HL-60 (cell line): ENCODE measurements around the gene GNG4.

ENCODE experiments used
- DNase-seq, 2 experiments: peaks; one replicate each; pipeline ENCODE4 v3.0.0-alpha.2; 2010 to 2020; ENCODE audit warnings: low read depth in 1 of 2, low spot score in 1 of 2
- H3K27ac ChIP-seq: fragments of 250-450 bp; sonication (Bioruptor Pico); replicated peaks from 2 replicates; pipeline ENCODE4 v1.5.1; 2020; ENCODE audit warnings: mild to moderate bottlenecking, moderate library complexity
- H3K27me3 ChIP-seq: fragments of 250-450 bp; sonication (Bioruptor Pico); 2 replicates; pipeline ENCODE4 v1.5.1; 2021; ENCODE audit warnings: mild to moderate bottlenecking, moderate library complexity; ENCODE audit not compliant: insufficient read depth, poor library complexity, severe bottlenecking
- H3K4me3 ChIP-seq: replicated peaks from 2 replicates; pipeline ENCODE4 v1.5.1; 2011; ENCODE audit warnings: mild to moderate bottlenecking, control low read depth, low read length; ENCODE audit not compliant: insufficient read depth
- GABPA ChIP-seq: IDR thresholded peaks from 2 replicates; pipeline ENCODE4 v1.6.1; 2012; ENCODE audit warnings: low read depth
- POLR2AphosphoS5 ChIP-seq: IDR thresholded peaks from 2 replicates; pipeline ENCODE4 v1.6.1; 2012; ENCODE audit warnings: low read depth
- REST ChIP-seq: IDR thresholded peaks from 2 replicates; pipeline ENCODE4 v1.6.1; 2012; ENCODE audit warnings: low read depth; ENCODE audit not compliant: insufficient replicate concordance
- SPI1 ChIP-seq: IDR thresholded peaks from 2 replicates; pipeline ENCODE4 v1.6.1; 2012; ENCODE audit warnings: low read depth, mild to moderate bottlenecking, borderline replicate concordance
- TF ChIP-seq, protein P1 (sequence below): IDR thresholded peaks from one replicate; pipeline ENCODE4 v1.5.1; 2011; ENCODE audit warnings: low read length, control low read depth, inconsistent platforms; ENCODE audit not compliant: insufficient read depth

Gene GNG4

GRCh38 chr1:235504122-235504493 is 145.5 kb downstream of the GNG4 start, which contains the start of gene B3GALNT2:
TSS of gene B3GALNT2 (minus strand) at chr1:235504452. CDS start at chr1:235504252, 200 bp downstream.
- no peak for DNase-seq
- Histone ChIP-seq H3K4me3 (peak within 1 kb of the TSS; percentile 86), H3K27ac (peak within 1 kb of the TSS; percentile 92), H3K27me3 (no peaks in the 10 kb centered on the region)
- TF ChIP-seq GABPA (no peak), SPI1 (no peak), REST (no peak)

DNA sequence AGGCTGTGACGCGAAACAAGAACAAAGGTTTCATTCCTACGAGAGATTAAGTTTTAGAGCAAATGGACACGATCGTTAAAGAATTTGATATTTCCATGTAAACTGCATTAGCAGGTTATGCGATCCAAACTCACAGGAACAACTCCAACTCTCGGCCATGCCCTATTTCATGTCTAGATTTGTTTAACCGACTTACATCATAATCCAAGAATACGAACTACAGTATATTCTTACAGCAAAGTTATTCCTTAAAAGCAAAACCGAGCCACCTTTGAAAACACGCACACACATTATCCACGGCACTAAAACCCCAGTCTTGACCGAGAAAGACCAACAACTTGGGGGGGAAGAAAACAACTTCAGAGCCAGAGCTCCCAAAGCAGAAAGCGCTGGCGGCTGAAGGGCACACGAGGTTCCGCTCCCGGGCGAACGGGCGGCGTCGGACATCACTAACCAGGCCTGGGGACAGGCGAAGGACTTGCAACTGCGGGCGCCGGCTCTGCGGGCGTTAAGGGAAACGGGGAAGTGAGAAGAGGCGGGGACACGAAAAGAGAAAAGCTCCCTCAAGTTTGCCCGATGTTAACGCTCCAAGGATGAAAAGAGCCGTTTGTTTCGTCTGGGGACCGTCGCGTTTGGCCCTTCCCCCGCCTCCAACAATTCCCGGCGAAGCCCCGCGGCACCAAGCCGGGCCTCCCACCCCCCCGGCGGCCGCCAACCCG is 146.0 kb downstream of the GNG4 start:
- Histone ChIP-seq H3K4me3 (peak overlapping the region; percentile 86), H3K27me3 (no peaks in the 10 kb centered on the region), H3K27ac (peak overlapping the region; percentile 71)
- DNase-seq, result peak; percentile 38 to 76
- TF ChIP-seq, protein P1, sequence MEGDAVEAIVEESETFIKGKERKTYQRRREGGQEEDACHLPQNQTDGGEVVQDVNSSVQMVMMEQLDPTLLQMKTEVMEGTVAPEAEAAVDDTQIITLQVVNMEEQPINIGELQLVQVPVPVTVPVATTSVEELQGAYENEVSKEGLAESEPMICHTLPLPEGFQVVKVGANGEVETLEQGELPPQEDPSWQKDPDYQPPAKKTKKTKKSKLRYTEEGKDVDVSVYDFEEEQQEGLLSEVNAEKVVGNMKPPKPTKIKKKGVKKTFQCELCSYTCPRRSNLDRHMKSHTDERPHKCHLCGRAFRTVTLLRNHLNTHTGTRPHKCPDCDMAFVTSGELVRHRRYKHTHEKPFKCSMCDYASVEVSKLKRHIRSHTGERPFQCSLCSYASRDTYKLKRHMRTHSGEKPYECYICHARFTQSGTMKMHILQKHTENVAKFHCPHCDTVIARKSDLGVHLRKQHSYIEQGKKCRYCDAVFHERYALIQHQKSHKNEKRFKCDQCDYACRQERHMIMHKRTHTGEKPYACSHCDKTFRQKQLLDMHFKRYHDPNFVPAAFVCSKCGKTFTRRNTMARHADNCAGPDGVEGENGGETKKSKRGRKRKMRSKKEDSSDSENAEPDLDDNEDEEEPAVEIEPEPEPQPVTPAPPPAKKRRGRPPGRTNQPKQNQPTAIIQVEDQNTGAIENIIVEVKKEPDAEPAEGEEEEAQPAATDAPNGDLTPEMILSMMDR, result no peak
- no peak for TF ChIP-seq POLR2AphosphoS5
- peak; percentile 59; the same call in 1 of the 2 replicates for TF ChIP-seq SPI1
- TF ChIP-seq GABPA, result 0 out of 2 replicates have a peak, but pooled peaks have one; percentile 31
- no peak for TF ChIP-seq REST

DNA sequence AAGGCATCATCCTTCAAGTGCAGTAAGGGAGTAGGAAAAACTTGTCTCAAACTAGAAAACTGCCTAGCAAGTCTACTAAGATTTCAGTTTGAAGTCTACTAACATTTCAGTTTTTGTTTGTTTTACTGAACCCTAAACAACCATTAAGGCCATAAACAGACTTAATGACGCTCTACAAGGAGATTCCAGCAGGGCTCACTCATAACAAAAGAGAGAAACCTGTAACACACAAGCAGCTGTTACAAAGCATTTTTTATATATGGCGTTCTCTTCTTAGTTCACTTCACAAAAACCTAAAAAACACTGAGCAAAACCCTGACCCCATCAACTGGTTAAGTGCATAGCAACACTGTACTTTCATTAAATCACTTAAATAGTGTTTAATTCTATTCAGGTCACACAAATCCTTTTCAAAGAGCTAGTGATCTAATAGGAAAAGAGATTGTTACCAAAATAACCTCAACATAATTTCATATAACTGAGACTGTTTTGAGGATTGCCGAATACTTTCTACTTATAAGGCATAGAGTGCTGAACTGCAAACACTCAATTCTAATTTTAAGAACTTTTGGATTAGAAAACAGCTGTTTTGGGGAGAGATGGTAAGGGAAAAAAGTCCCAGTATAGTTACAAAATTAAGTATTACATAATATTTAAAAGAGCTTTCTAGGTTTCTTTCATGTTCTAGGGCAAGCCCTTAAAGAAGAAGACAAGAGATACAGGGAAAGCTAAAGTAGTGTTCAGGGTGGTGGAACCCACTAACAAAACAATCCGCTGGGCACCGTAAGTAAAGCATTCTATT is 146.8 kb downstream of the GNG4 start:
- no peak for TF ChIP-seq REST
- no peak for TF ChIP-seq SPI1
- TF ChIP-seq POLR2AphosphoS5, result no peak
- TF ChIP-seq, protein P1, result no peak
- TF ChIP-seq GABPA, result no peak
- no peak for DNase-seq
- H3K27me3 ChIP-seq, result no peaks in the 10 kb centered on the region
- peak overlapping the region; percentile 71 for H3K27ac ChIP-seq
- H3K4me3 ChIP-seq, result peak overlapping the region; percentile 86
